SK-N-SH (cell line): Measurements from ENCODE around the gene STK32C. TPM values are rescaled to one million over a fixed set of nuclear protein-coding genes. Genes with fewer than 3 reads are reported as not detected.

Experiments used
- CTCF ChIA-PET: fragments of 300-600, 350-600 bp; formaldehyde crosslinking; extraction: SDS; loops from one replicate; lab custom pipeline; 2021; lab: Yijun Ruan, JAX
- POLR2A ChIA-PET: fragments of 350-600 bp; sonication (Branson Sonifier 250); formaldehyde crosslinking; extraction: SDS; loops from one replicate; lab custom pipeline; 2020; ENCODE audit warnings: antibody characterized with exemption, inconsistent platforms; lab: Yijun Ruan, JAX
- DNase-seq: peaks from one replicate; pipeline ENCODE4 v3.0.0; 2012
- H2AFZ ChIP-seq: fragments of 200-600 bp; sonication (generic); 2 replicates; pipeline ENCODE4 v1.8.1; 2016; ENCODE audit warnings: antibody characterized with exemption, mild to moderate bottlenecking, low read depth
- H3F3A ChIP-seq: fragments of 200-600 bp; sonication (generic); replicated peaks from 2 replicates; pipeline ENCODE3; 2016; ENCODE audit warnings: antibody characterized with exemption, mild to moderate bottlenecking; ENCODE audit not compliant: insufficient read depth
- H3K27ac ChIP-seq, 2 experiments: fragments of 200-500 bp in 1 of 2; fragments of 200-600 bp in 1 of 2; sonication (Bioruptor generic) in 1 of 2; sonication (generic), shearing (Covaris generic) in 1 of 2; 2 replicates each; pipeline versions ENCODE4 v1.5.1 to v1.6.1; 2014 to 2016; ENCODE audit warnings: low read depth in 2 of 2, inconsistent platforms in 1 of 2, low read length in 1 of 2, mild to moderate bottlenecking in 1 of 2, mixed read lengths in 1 of 2
- H3K27me3 ChIP-seq: fragments of 200-600 bp; sonication (generic), shearing (Covaris generic); 2 replicates; pipeline ENCODE4 v1.6.1; 2016; ENCODE audit warnings: mixed run types; ENCODE audit not compliant: insufficient read depth
- H3K36me3 ChIP-seq, 2 experiments: fragments of 200-500 bp in 1 of 2; fragments of 200-600 bp in 1 of 2; sonication (Bioruptor generic) in 1 of 2; sonication (generic) in 1 of 2; replicated peaks in 1 of 2; 2 replicates each; pipeline versions ENCODE3 to v1.5.1; 2014 to 2016; ENCODE audit warnings: low read length in 1 of 2, mild to moderate bottlenecking in 1 of 2; ENCODE audit not compliant: insufficient read depth in 2 of 2, control insufficient read depth in 1 of 2
- H3K4me1 ChIP-seq, 2 experiments: fragments of 200-500 bp in 1 of 2; fragments of 200-600 bp in 1 of 2; sonication (Bioruptor generic) in 1 of 2; sonication (generic), shearing (Covaris generic) in 1 of 2; 2 replicates each; pipeline versions ENCODE4 v1.5.1 to v1.6.1; 2014 to 2016; ENCODE audit warnings: low read depth in 1 of 2, low read length in 1 of 2, mixed run types in 1 of 2; ENCODE audit not compliant: insufficient read depth in 2 of 2, control insufficient read depth in 1 of 2
- H3K4me2 ChIP-seq: fragments of 200-600 bp; sonication (generic), shearing (Covaris generic); 2 replicates; pipeline ENCODE4 v1.6.1; 2017; ENCODE audit warnings: mixed run types
- H3K4me3 ChIP-seq, 2 experiments: fragments of 200-500 bp in 1 of 2; fragments of 200-600 bp in 1 of 2; sonication (Bioruptor generic) in 1 of 2; sonication (generic), shearing (Covaris generic) in 1 of 2; 2 replicates each; pipeline versions ENCODE4 v1.5.1 to v1.8.1; 2014 to 2016; ENCODE audit warnings: low read depth in 2 of 2, inconsistent platforms in 1 of 2, low read length in 1 of 2, mild to moderate bottlenecking in 1 of 2, mixed read lengths in 1 of 2, moderate library complexity in 1 of 2
- H3K79me2 ChIP-seq: fragments of 200-600 bp; sonication (generic); 2 replicates; pipeline ENCODE4 v1.8.1; 2017; ENCODE audit warnings: mild to moderate bottlenecking; ENCODE audit not compliant: insufficient read depth
- H3K9ac ChIP-seq: fragments of 200-600 bp; sonication (generic); 2 replicates; pipeline ENCODE4 v1.6.1; 2017; ENCODE audit warnings: mixed run types
- H3K9me2 ChIP-seq: fragments of 200-600 bp; sonication (generic); 2 replicates; pipeline ENCODE4 v1.6.1; 2017; ENCODE audit warnings: mixed run types
- H3K9me3 ChIP-seq: fragments of 200-600 bp; sonication (generic); 2 replicates; pipeline ENCODE4 v1.6.1; 2017; ENCODE audit warnings: mixed run types, mild to moderate bottlenecking, moderate library complexity
- H4K20me1 ChIP-seq: fragments of 200-600 bp; sonication (generic); 2 replicates; pipeline ENCODE4 v1.6.1; 2017; ENCODE audit warnings: mild to moderate bottlenecking, mixed run types; ENCODE audit not compliant: insufficient read depth
- CHD2 ChIP-seq: fragments of 150-350 bp; IDR thresholded peaks from 2 replicates; pipeline ENCODE4 v1.6.1; 2018; ENCODE audit warnings: low read length; ENCODE audit not compliant: partially characterized antibody
- FOSL2 ChIP-seq: IDR thresholded peaks from 2 replicates; pipeline ENCODE4 v1.4.0; 2012; ENCODE audit warnings: low read depth, mild to moderate bottlenecking, moderate library complexity, borderline replicate concordance
- FOXJ3 ChIP-seq: sonication (generic); formaldehyde crosslinking; IDR thresholded peaks from 2 replicates; pipeline ENCODE4 v1.5.1; 2020; ENCODE audit warnings: mild to moderate bottlenecking, missing genetic modification reagents
- GABPA ChIP-seq: IDR thresholded peaks from 2 replicates; pipeline ENCODE4 v1.4.0; 2012; ENCODE audit warnings: low read depth, mild to moderate bottlenecking
- MEF2A ChIP-seq: IDR thresholded peaks from 2 replicates; pipeline ENCODE4 v1.4.0; 2012; ENCODE audit warnings: low read depth, borderline replicate concordance
- RCOR1 ChIP-seq: fragments of 150-350 bp; IDR thresholded peaks from 2 replicates; pipeline ENCODE4 v1.6.1; 2017; ENCODE audit warnings: antibody characterized with exemption, low read length
- SIN3A ChIP-seq: IDR thresholded peaks from 2 replicates; pipeline ENCODE4 v1.6.1; 2012; ENCODE audit warnings: low read depth, mild to moderate bottlenecking, low read length, moderate library complexity, borderline replicate concordance
- SMC3 ChIP-seq: IDR thresholded peaks from 2 replicates; pipeline ENCODE4 v1.6.1; 2012; ENCODE audit warnings: low read depth, low read length, improper control_type of control experiment
- TCF12 ChIP-seq: IDR thresholded peaks from 2 replicates; pipeline ENCODE4 v1.4.0; 2012
- WGBS: methylation state at CpG from one replicate; pipeline ENCODE4 v1.1.6; 2017; ENCODE audit warnings: low lambda C conversion rate; 5-methylcytosine and 5-hydroxymethylcytosine counted together
- polyA plus RNA-seq, 3 experiments: library from polyadenylated mRNA; depleted of rRNA; stranded (reverse); fragments of >200 nt; gene quantifications; 2 replicates each; pipeline ENCODE4 v1.2.3, GENCODE V29; 2012
- TF ChIP-seq, protein P1 (sequence below): IDR thresholded peaks from 2 replicates; pipeline ENCODE4; 2012
- TF ChIP-seq, protein P2 (sequence below): fragments of 200-600 bp; sonication (generic); IDR thresholded peaks from 2 replicates; pipeline ENCODE4 v1.6.1; 2017; ENCODE audit warnings: antibody characterized with exemption, mild to moderate bottlenecking, moderate library complexity
- TF ChIP-seq, protein P3 (sequence below): IDR thresholded peaks from 2 replicates; pipeline ENCODE4 v1.4.0; 2012; ENCODE audit warnings: low read depth, borderline replicate concordance
- TF ChIP-seq, protein P4 (sequence below): fragments of 150-350 bp; IDR thresholded peaks from 2 replicates; pipeline ENCODE4 v1.6.1; 2016; ENCODE audit warnings: mild to moderate bottlenecking, low read depth, low read length

The STK32C gene
- polyA plus RNA-seq, 1 of the 3 experiments (the other 2 are of a cell fraction) = 27.8 TPM

DNA sequence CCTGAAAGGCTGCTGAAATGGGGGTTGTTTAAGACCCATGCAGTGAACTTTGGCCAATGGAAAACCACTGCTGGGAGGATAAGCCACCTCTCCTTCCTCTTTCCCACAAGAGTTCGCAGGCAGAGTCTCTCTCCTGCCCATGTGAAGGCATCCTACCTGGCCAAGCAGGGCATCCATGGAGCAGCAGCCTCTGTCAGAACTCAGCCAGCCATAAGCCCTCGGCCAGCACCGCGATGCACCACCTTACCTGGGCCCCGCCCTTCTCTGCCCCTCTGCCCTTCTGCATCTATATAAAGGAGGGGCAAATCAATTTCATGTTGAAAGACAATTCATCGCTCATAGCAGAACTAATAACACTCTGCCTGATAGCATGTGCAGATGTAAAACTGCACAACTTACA, 6.1 kb upstream of the STK32C start:
- no peak overlapping the region for H3K4me3 ChIP-seq
- ChIA-PET CTCF (interaction anchor here (1.5 kb wide), 1 partner anchor 39 kb away, joined by 3 read pairs; no protein-coding TSS in a partner anchor), POLR2A (no interaction called here)
- DNase-seq = no peak
- H3K4me1 ChIP-seq = peaks cover 0 to 3% of the 10 kb centered on the region in 2 experiments; a peak in 1 of 4 replicates
- H3K9me3 ChIP-seq = no peaks in the 10 kb centered on the region
- no peak overlapping the region for H3K27ac ChIP-seq
- no peaks in the 10 kb centered on the region for H3K9me2 ChIP-seq
- WGBS = 87% methylated on average over 6 of the region's 6 CpGs
- no peak overlapping the region for H2AFZ ChIP-seq
- H3F3A ChIP-seq = no peaks in the 10 kb centered on the region
- peaks cover 0 to 4% of the 10 kb centered on the region in 2 experiments for H3K36me3 ChIP-seq
- H3K4me2 ChIP-seq = no peak overlapping the region
- H3K9ac ChIP-seq = no peak overlapping the region
- TF ChIP-seq, protein P1, sequence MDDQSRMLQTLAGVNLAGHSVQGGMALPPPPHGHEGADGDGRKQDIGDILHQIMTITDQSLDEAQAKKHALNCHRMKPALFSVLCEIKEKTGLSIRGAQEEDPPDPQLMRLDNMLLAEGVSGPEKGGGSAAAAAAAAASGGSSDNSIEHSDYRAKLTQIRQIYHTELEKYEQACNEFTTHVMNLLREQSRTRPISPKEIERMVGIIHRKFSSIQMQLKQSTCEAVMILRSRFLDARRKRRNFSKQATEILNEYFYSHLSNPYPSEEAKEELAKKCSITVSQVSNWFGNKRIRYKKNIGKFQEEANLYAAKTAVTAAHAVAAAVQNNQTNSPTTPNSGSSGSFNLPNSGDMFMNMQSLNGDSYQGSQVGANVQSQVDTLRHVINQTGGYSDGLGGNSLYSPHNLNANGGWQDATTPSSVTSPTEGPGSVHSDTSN = no peak
- TF ChIP-seq FOSL2 = no peak
- TF ChIP-seq SIN3A = no peak
- TF ChIP-seq, protein P2, sequence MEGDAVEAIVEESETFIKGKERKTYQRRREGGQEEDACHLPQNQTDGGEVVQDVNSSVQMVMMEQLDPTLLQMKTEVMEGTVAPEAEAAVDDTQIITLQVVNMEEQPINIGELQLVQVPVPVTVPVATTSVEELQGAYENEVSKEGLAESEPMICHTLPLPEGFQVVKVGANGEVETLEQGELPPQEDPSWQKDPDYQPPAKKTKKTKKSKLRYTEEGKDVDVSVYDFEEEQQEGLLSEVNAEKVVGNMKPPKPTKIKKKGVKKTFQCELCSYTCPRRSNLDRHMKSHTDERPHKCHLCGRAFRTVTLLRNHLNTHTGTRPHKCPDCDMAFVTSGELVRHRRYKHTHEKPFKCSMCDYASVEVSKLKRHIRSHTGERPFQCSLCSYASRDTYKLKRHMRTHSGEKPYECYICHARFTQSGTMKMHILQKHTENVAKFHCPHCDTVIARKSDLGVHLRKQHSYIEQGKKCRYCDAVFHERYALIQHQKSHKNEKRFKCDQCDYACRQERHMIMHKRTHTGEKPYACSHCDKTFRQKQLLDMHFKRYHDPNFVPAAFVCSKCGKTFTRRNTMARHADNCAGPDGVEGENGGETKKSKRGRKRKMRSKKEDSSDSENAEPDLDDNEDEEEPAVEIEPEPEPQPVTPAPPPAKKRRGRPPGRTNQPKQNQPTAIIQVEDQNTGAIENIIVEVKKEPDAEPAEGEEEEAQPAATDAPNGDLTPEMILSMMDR = no peak
- TF ChIP-seq, protein P3, sequence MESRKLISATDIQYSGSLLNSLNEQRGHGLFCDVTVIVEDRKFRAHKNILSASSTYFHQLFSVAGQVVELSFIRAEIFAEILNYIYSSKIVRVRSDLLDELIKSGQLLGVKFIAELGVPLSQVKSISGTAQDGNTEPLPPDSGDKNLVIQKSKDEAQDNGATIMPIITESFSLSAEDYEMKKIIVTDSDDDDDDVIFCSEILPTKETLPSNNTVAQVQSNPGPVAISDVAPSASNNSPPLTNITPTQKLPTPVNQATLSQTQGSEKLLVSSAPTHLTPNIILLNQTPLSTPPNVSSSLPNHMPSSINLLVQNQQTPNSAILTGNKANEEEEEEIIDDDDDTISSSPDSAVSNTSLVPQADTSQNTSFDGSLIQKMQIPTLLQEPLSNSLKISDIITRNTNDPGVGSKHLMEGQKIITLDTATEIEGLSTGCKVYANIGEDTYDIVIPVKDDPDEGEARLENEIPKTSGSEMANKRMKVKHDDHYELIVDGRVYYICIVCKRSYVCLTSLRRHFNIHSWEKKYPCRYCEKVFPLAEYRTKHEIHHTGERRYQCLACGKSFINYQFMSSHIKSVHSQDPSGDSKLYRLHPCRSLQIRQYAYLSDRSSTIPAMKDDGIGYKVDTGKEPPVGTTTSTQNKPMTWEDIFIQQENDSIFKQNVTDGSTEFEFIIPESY = no peak
- no peak for TF ChIP-seq TCF12
- TF ChIP-seq MEF2A = no peak
- TF ChIP-seq GABPA = no peak
- no peak for TF ChIP-seq CHD2
- TF ChIP-seq RCOR1 = no peak
- TF ChIP-seq, protein P4, sequence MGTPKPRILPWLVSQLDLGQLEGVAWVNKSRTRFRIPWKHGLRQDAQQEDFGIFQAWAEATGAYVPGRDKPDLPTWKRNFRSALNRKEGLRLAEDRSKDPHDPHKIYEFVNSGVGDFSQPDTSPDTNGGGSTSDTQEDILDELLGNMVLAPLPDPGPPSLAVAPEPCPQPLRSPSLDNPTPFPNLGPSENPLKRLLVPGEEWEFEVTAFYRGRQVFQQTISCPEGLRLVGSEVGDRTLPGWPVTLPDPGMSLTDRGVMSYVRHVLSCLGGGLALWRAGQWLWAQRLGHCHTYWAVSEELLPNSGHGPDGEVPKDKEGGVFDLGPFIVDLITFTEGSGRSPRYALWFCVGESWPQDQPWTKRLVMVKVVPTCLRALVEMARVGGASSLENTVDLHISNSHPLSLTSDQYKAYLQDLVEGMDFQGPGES = no peak
- TF ChIP-seq FOXJ3 (CRISPR knock-in tag) = no peak
- TF ChIP-seq SMC3 = no peak
- H4K20me1 ChIP-seq = no peaks in the 10 kb centered on the region
- H3K27me3 ChIP-seq = no peaks in the 10 kb centered on the region
- peaks cover 4% of the 10 kb centered on the region for H3K79me2 ChIP-seq
